SK-N-MC (cell line): ENCODE measurements around the gene C19orf38.

Experiments used
- DNase-seq: peaks from one replicate; pipeline ENCODE4 v3.0.0-alpha.2; 2011; ENCODE audit warnings: low read depth, low spot score
- H3K27ac ChIP-seq: fragments of 200-600 bp; sonication (generic); 2 replicates; pipeline ENCODE4 v1.5.1; 2016; ENCODE audit warnings: mixed run types
- H3K36me3 ChIP-seq: fragments of 200-600 bp; sonication (generic); 2 replicates; pipeline ENCODE4 v1.6.1; 2017; ENCODE audit warnings: antibody characterized with exemption, low read length, mixed read lengths; ENCODE audit not compliant: insufficient read depth
- H3K4me3 ChIP-seq: fragments of 200-600 bp; sonication (generic); 2 replicates; pipeline ENCODE4 v1.5.1; 2016
- H3K9ac ChIP-seq: fragments of 200-600 bp; sonication (generic); 2 replicates; pipeline ENCODE4 v1.8.0; 2017; ENCODE audit warnings: mixed run types, mixed read lengths; ENCODE audit not compliant: insufficient read length
- H3K9me3 ChIP-seq: fragments of 200-600 bp; sonication (generic); 2 replicates; pipeline ENCODE4 v1.6.1; 2017; ENCODE audit warnings: low read depth, mild to moderate bottlenecking, antibody characterized with exemption, low read length, moderate library complexity, mixed read lengths
- EZH2 ChIP-seq: fragments of 200-600 bp; sonication (generic); IDR thresholded peaks from one replicate; pipeline ENCODE4 v1.6.1; 2017; ENCODE audit warnings: antibody characterized with exemption
- POLR2AphosphoS5 ChIP-seq: IDR thresholded peaks from 2 replicates; pipeline ENCODE4 v1.6.1; 2012; ENCODE audit warnings: mild to moderate bottlenecking, low read depth, low read length, borderline replicate concordance

C19orf38 gene

GRCh38 chr19:10918359-10918758, 70.1 kb downstream of the C19orf38 start:
- Histone ChIP-seq H3K9me3 (no peaks in the 10 kb centered on the region), H3K9ac (no peak overlapping the region), H3K27ac (no peak overlapping the region), H3K36me3 (peaks cover 18% of the 10 kb centered on the region; the same call in 1 of the 2 replicates), H3K4me3 (no peak overlapping the region)
- DNase-seq, result no peak
- no peak for TF ChIP-seq POLR2AphosphoS5
- no peak for TF ChIP-seq EZH2
